Calu3 (cell line): ENCODE data around the gene BUB1B. TPM values are rescaled to one million over a fixed set of nuclear protein-coding genes. Genes with fewer than 3 reads are reported as not detected.
"Not testable (repeated sequence)": the region's sequence is repeated elsewhere in the genome, so short reads cannot be mapped to it uniquely, and the experiment has no call there.

Source experiments
- BruUV-seq: library from RNA; stranded (reverse); fragments of 400-500 nt; replicated peaks from 2 replicates; lab custom pipeline; 2021; lab: Mats Ljungman, UMichigan
- CTCF ChIA-PET: fragments of 300-600 bp; sonication (Branson Sonifier 250); formaldehyde crosslinking; loops from one replicate; lab custom pipeline; 2022; ENCODE audit warnings: antibody characterized with exemption; lab: Charles Lee
- DNase-seq: peaks from one replicate; pipeline ENCODE4 v3.0.0; 2022
- H3K27ac Mint-ChIP-seq: one replicate; pipeline ENCODE4 v1.8.0; 2022; ENCODE audit warnings: mixed read lengths; ENCODE audit not compliant: unreplicated experiment
- H3K27me3 Mint-ChIP-seq: one replicate; pipeline ENCODE4 v1.8.0; 2022; ENCODE audit warnings: mixed read lengths; ENCODE audit not compliant: unreplicated experiment
- H3K36me3 Mint-ChIP-seq: one replicate; pipeline ENCODE4 v1.8.0; 2022; ENCODE audit warnings: mild to moderate bottlenecking, moderate library complexity, mixed read lengths; ENCODE audit not compliant: insufficient read depth, unreplicated experiment
- H3K4me1 Mint-ChIP-seq: one replicate; pipeline ENCODE4 v1.8.0; 2022; ENCODE audit warnings: mild to moderate bottlenecking, low read depth, mixed read lengths; ENCODE audit not compliant: unreplicated experiment
- H3K4me3 Mint-ChIP-seq: one replicate; pipeline ENCODE4 v1.8.0; 2022; ENCODE audit warnings: mild to moderate bottlenecking, low read depth, moderate library complexity, mixed read lengths; ENCODE audit not compliant: unreplicated experiment
- H3K9me3 Mint-ChIP-seq: one replicate; pipeline ENCODE4 v1.8.0; 2022; ENCODE audit warnings: low read depth, mixed read lengths; ENCODE audit not compliant: unreplicated experiment
- CTCF ChIP-seq: fragments of 200-600 bp; IDR thresholded peaks from one replicate; pipeline ENCODE4 v1.8.0; 2022; ENCODE audit warnings: antibody characterized with exemption; ENCODE audit not compliant: unreplicated experiment
- intact Hi-C: fragments of 100-400 bp; cut with micrococcal nuclease; formaldehyde crosslinking; loops from one replicate; pipeline ENCODE4 v1.10.0; 2022; ENCODE audit not compliant: unreplicated experiment
- total RNA-seq: library from RNA; stranded (reverse); gene quantifications from 2 replicates; pipeline ENCODE4 v1.2.3, GENCODE V29; 2022

Gene BUB1B
- total RNA-seq, 1 experiment from 2014 or later: 41.8 TPM

- no peak for TF ChIP-seq CTCF
- Mint-ChIP-seq H3K27ac (peak overlapping the region; percentile 24), H3K4me1 (peaks cover 17% of the 10 kb centered on the region), H3K36me3 (no peaks in the 10 kb centered on the region), H3K4me3 (no peak overlapping the region), H3K9me3 (no peaks in the 10 kb centered on the region), H3K27me3 (no peaks in the 10 kb centered on the region)
- intact Hi-C loops: no loop called here
- no TSS peak for BruUV-seq
- peak; percentile 42 for DNase-seq
- CTCF ChIA-PET: interaction anchor here (1.5 kb wide), 1 partner anchor 9 kb away, joined by 3 read pairs; no protein-coding TSS in a partner anchor
Observed at GRCh38 chr15:40115670-40116093, 45.2 kb upstream of the BUB1B start.

DNA sequence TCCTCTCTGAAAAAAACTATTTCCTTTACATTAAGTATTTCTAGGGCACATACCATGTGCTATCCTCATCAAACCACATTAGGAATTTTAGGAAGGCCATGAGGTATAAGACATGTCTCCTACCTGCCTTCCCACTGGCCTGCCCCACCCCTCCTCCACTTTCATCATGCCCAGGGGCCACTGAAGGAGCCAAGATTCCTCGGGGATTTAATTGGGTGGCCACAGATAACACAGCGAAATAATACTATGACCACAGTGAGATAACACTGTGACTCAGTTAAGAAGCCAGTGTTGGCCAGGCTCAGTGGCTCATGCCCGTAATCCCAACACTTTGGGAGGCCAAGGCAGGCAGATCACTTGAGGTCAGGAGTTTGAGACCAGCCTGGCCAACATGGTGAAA is 42.4 kb upstream of the BUB1B start:
- CTCF ChIA-PET: no interaction called here

GRCh38 chr15:40121911-40122638 is 38.8 kb upstream of the BUB1B start:
- DNase-seq: no peak
- BruUV-seq: no TSS peak
- Mint-ChIP-seq H3K9me3 (no peaks in the 10 kb centered on the region), H3K27me3 (no peaks in the 10 kb centered on the region), H3K4me1 (peaks cover 13% of the 10 kb centered on the region), H3K27ac (no peak overlapping the region), H3K4me3 (no peak overlapping the region), H3K36me3 (peaks cover 8% of the 10 kb centered on the region)
- intact Hi-C loops: no loop called here
- no peak for TF ChIP-seq CTCF
- CTCF ChIA-PET: interaction anchor here (0.7 kb wide), 1 partner anchor 1661 kb away, joined by 4 read pairs; no protein-coding TSS in a partner anchor

More for the DNA sequence above, 42.4 kb upstream of the BUB1B start:
- H3K4me3 Mint-ChIP-seq: no peak overlapping the region
- H3K27ac Mint-ChIP-seq: no peak overlapping the region
- no peaks in the 10 kb centered on the region for H3K36me3 Mint-ChIP-seq
- no peaks in the 10 kb centered on the region for H3K9me3 Mint-ChIP-seq
- BruUV-seq: no TSS peak
- no peak for DNase-seq
- no peak for TF ChIP-seq CTCF
- intact Hi-C loops: no loop called here
- H3K27me3 Mint-ChIP-seq: no peaks in the 10 kb centered on the region
- H3K4me1 Mint-ChIP-seq: peaks cover 17% of the 10 kb centered on the region

DNA sequence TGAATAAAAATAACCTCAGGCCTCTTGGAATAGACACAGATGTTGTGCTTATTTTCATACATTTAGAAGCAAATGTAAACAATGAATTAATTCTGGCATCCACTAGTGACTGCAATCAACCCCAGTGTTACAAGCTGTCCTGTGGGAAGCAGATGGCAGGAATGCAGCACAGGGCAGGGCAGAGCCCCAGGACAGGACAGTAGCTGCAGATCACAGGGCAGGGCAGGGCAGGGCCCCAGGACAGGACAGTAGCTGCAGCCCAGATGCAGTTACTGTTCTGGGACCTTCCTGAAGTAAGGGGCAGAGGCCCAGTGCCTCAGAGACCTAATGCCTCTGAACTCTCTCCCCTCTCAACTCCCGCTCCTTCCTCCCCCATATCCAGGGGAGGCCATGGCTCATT is 37.9 kb upstream of the BUB1B start:
- DNase-seq, H3K4me3 Mint-ChIP-seq, H3K27me3 Mint-ChIP-seq, BruUV-seq, intact Hi-C loops, CTCF ChIA-PET, H3K9me3 Mint-ChIP-seq, H3K27ac Mint-ChIP-seq, H3K36me3 Mint-ChIP-seq: not testable (repeated sequence)
- peaks cover 12% of the 10 kb centered on the region for H3K4me1 Mint-ChIP-seq

- CTCF ChIA-PET, BruUV-seq: not testable (repeated sequence)
Observed at GRCh38 chr15:40123863-40124262, 37.0 kb upstream of the BUB1B start.

DNA sequence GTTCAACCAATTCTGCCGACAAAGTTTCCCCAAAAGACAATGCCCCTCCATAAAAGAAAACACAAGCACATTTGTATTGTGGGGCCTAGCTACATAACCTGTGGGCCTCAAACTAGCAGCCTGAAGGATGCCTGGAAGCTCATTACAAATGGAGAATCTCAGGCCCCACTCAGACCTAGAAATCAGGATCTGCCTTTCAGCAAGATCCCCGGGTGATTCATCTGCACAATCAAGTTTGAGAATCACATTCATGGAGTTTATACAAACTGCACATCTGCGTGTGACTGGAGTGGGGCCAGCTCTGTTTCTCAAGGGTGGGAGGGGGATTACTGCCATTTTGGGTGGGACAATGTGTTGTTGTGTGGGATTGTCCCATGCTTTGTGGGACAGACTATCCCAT is 36.5 kb upstream of the BUB1B start:
- BruUV-seq, H3K9me3 Mint-ChIP-seq, DNase-seq, CTCF ChIA-PET, H3K4me3 Mint-ChIP-seq, H3K36me3 Mint-ChIP-seq, intact Hi-C loops, H3K27ac Mint-ChIP-seq, H3K27me3 Mint-ChIP-seq: not testable (repeated sequence)
- H3K4me1 Mint-ChIP-seq: peaks cover 12% of the 10 kb centered on the region

More at GRCh38 chr15:40123863-40124262, 37.0 kb upstream of the BUB1B start:
- DNase-seq, H3K27me3 Mint-ChIP-seq, intact Hi-C loops, H3K36me3 Mint-ChIP-seq, H3K4me3 Mint-ChIP-seq, H3K9me3 Mint-ChIP-seq, H3K27ac Mint-ChIP-seq: not testable (repeated sequence)
- H3K4me1 Mint-ChIP-seq: peaks cover 12% of the 10 kb centered on the region

DNA sequence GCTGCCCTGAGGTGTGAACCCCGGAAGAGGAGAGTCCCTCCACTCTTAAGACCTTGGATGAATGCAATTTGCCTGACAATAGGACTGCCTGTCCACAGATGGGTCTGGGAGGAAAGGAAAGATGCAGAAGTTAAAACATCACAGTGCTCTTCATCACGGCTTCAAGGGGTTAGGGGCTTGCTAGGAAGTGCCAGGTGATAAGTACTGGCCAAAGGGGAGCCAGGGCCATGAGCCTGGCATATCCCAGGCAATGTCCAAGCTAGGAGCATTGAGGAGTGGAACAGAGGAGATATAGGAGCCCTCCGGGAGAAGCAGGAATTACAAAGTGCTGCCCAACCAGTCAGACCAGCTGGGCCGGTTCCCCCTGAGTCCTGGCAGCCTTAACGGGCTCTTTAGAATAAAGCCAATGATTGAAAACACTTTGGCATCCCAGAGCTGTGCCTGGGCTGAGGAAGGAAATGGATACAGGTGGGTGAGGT is 36.0 kb upstream of the BUB1B start:
- H3K27me3 Mint-ChIP-seq, intact Hi-C loops, H3K27ac Mint-ChIP-seq, BruUV-seq, H3K9me3 Mint-ChIP-seq, H3K36me3 Mint-ChIP-seq, H3K4me3 Mint-ChIP-seq, CTCF ChIA-PET: not testable (repeated sequence)
- peaks cover 12% of the 10 kb centered on the region for H3K4me1 Mint-ChIP-seq
- peak; percentile 37 for DNase-seq
